Mesothelial cell of epicardium (in vitro differentiated cells): Measurements from ENCODE around the gene TARBP1. TPM values are rescaled to one million over a fixed set of nuclear protein-coding genes. Genes with fewer than 3 reads are reported as not detected.

ENCODE experiments used
- DNase-seq, 2 experiments: peaks; one replicate each; pipeline ENCODE4 v3.0.0; 2021; ENCODE audit warnings: low spot score in 2 of 2; ENCODE audit not compliant: unreplicated experiment in 2 of 2
- H3K27ac Mint-ChIP-seq: 2 replicates; pipeline ENCODE4 v1.8.0; 2021; ENCODE audit warnings: mixed read lengths
- H3K27me3 Mint-ChIP-seq: 2 replicates; pipeline ENCODE4 v1.8.0; 2021; ENCODE audit warnings: low read depth, mixed read lengths
- H3K36me3 Mint-ChIP-seq: 2 replicates; pipeline ENCODE4 v1.8.0; 2021; ENCODE audit warnings: mixed read lengths
- H3K4me1 Mint-ChIP-seq: 2 replicates; pipeline ENCODE4 v1.8.0; 2021; ENCODE audit warnings: mixed read lengths
- H3K4me3 Mint-ChIP-seq: 2 replicates; pipeline ENCODE4 v1.8.0; 2021; ENCODE audit warnings: mild to moderate bottlenecking, moderate library complexity, mixed read lengths
- H3K9me3 Mint-ChIP-seq: 2 replicates; pipeline ENCODE4 v1.8.0; 2021; ENCODE audit warnings: mixed read lengths
- CTCF ChIP-seq: fragments of 200-600 bp; sonication (generic); IDR thresholded peaks from one replicate; pipeline ENCODE4 v1.5.0; 2021; ENCODE audit warnings: antibody characterized with exemption; ENCODE audit not compliant: unreplicated experiment
- total RNA-seq: library from RNA; stranded (reverse); gene quantifications from 3 replicates; pipeline ENCODE4 v1.2.1, GENCODE V29; 2021

The TARBP1 gene
- total RNA-seq, 1 donor from 2014 or later: 66.1 TPM

GRCh38 chr1:234475167-234475793 lies 3.7 kb downstream of the TARBP1 start:
- no peak overlapping the region for H3K4me3 Mint-ChIP-seq
- DNase-seq: no peak

GRCh38 chr1:234474375-234474774 lies 4.6 kb downstream of the TARBP1 start:
- H3K9me3 Mint-ChIP-seq: no peaks in the 10 kb centered on the region
- no peak overlapping the region for H3K4me3 Mint-ChIP-seq
- no peak overlapping the region for H3K27ac Mint-ChIP-seq
- peaks cover 9% of the 10 kb centered on the region for H3K36me3 Mint-ChIP-seq
- peaks cover 17% of the 10 kb centered on the region for H3K4me1 Mint-ChIP-seq
- no peaks in the 10 kb centered on the region for H3K27me3 Mint-ChIP-seq
- TF ChIP-seq CTCF: no peak
- no peak for DNase-seq

More at GRCh38 chr1:234475167-234475793, 3.7 kb downstream of the TARBP1 start:
- no peak for TF ChIP-seq CTCF
- H3K36me3 Mint-ChIP-seq: peaks cover 6% of the 10 kb centered on the region
- H3K27me3 Mint-ChIP-seq: no peaks in the 10 kb centered on the region
- peaks cover 17% of the 10 kb centered on the region for H3K4me1 Mint-ChIP-seq
- H3K9me3 Mint-ChIP-seq: no peaks in the 10 kb centered on the region
- H3K27ac Mint-ChIP-seq: no peak overlapping the region

- H3K4me3 Mint-ChIP-seq: no peak overlapping the region
- peaks cover 16% of the 10 kb centered on the region for H3K4me1 Mint-ChIP-seq
- no peak for TF ChIP-seq CTCF
- H3K9me3 Mint-ChIP-seq: no peaks in the 10 kb centered on the region
- no peak overlapping the region for H3K27ac Mint-ChIP-seq
- peaks cover 9% of the 10 kb centered on the region for H3K36me3 Mint-ChIP-seq
- no peaks in the 10 kb centered on the region for H3K27me3 Mint-ChIP-seq
- no peak for DNase-seq
Observed at GRCh38 chr1:234473118-234473517, 5.9 kb downstream of the TARBP1 start.

- no peaks in the 10 kb centered on the region for H3K27me3 Mint-ChIP-seq
- no peak overlapping the region for H3K4me3 Mint-ChIP-seq
- no peak overlapping the region for H3K27ac Mint-ChIP-seq
- TF ChIP-seq CTCF: no peak
- no peak for DNase-seq
- peaks cover 3% of the 10 kb centered on the region for H3K4me1 Mint-ChIP-seq
- H3K9me3 Mint-ChIP-seq: no peaks in the 10 kb centered on the region
- peaks cover 24% of the 10 kb centered on the region for H3K36me3 Mint-ChIP-seq
Observed at GRCh38 chr1:234469376-234469775, 9.6 kb downstream of the TARBP1 start.

- Mint-ChIP-seq H3K4me1 (peaks cover 3% of the 10 kb centered on the region), H3K27me3 (no peaks in the 10 kb centered on the region), H3K27ac (no peak overlapping the region), H3K9me3 (no peaks in the 10 kb centered on the region), H3K36me3 (peaks cover 25% of the 10 kb centered on the region), H3K4me3 (no peak overlapping the region)
- no peak for TF ChIP-seq CTCF
- no peak for DNase-seq
Observed at GRCh38 chr1:234468580-234468979, 10.4 kb downstream of the TARBP1 start.
